ENCODE data around the gene PHLDB2.

GRCh38 chr3:112002096-112002971 lies 143.3 kb downstream of the PHLDB2 start:
- TF ChIP-seq, protein P1, sequence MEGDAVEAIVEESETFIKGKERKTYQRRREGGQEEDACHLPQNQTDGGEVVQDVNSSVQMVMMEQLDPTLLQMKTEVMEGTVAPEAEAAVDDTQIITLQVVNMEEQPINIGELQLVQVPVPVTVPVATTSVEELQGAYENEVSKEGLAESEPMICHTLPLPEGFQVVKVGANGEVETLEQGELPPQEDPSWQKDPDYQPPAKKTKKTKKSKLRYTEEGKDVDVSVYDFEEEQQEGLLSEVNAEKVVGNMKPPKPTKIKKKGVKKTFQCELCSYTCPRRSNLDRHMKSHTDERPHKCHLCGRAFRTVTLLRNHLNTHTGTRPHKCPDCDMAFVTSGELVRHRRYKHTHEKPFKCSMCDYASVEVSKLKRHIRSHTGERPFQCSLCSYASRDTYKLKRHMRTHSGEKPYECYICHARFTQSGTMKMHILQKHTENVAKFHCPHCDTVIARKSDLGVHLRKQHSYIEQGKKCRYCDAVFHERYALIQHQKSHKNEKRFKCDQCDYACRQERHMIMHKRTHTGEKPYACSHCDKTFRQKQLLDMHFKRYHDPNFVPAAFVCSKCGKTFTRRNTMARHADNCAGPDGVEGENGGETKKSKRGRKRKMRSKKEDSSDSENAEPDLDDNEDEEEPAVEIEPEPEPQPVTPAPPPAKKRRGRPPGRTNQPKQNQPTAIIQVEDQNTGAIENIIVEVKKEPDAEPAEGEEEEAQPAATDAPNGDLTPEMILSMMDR (CRISPR knock-in tag; IDR thresholded peaks at IDR 0.05) = no peak
- TF ChIP-seq SMARCE1 (IDR thresholded peaks at IDR 0.05; ENCODE audit: borderline replicate concordance) = no peak
- no peak for TF ChIP-seq POLR2AphosphoS5 (IDR thresholded peaks at IDR 0.05; ENCODE audit: low read depth, low read length)
- TF ChIP-seq EZH2 (conservative IDR thresholded peaks at IDR 0.05; ENCODE audit: low read depth, low read length) = no peak
- TF ChIP-seq AKNA (CRISPR knock-in tag; IDR thresholded peaks at IDR 0.05; ENCODE audit: borderline replicate concordance) = no peak
- no peak for TF ChIP-seq SAP130 (CRISPR knock-in tag; IDR thresholded peaks at IDR 0.05; ENCODE audit: low read depth)
- TF ChIP-seq HOXD1 (CRISPR knock-in tag; IDR thresholded peaks at IDR 0.05) = no peak
- TF ChIP-seq, protein P2, sequence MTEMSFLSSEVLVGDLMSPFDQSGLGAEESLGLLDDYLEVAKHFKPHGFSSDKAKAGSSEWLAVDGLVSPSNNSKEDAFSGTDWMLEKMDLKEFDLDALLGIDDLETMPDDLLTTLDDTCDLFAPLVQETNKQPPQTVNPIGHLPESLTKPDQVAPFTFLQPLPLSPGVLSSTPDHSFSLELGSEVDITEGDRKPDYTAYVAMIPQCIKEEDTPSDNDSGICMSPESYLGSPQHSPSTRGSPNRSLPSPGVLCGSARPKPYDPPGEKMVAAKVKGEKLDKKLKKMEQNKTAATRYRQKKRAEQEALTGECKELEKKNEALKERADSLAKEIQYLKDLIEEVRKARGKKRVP (CRISPR knock-in tag; IDR thresholded peaks at IDR 0.05) = no peak
